HG02852 (cell line): Measurements from ENCODE around the gene SOX8.

Experiments used
- ATAC-seq: cut with Tn5 transposase; IDR thresholded peaks from one replicate; pipeline ENCODE4 v1.9.1; 2021; ENCODE audit warnings: mild to moderate bottlenecking, moderate library complexity; ENCODE audit not compliant: unreplicated experiment

SOX8 gene

GRCh38 chr16:986411-986810 is 4.8 kb downstream of the SOX8 start:
- ATAC-seq = no peak

- ATAC-seq = no peak
Observed at GRCh38 chr16:986925-987582, 5.5 kb downstream of the SOX8 start.

- ATAC-seq = no peak
Observed at GRCh38 chr16:987906-988305, 6.3 kb downstream of the SOX8 start.

- ATAC-seq = no peak
Observed at GRCh38 chr16:988471-989353, 7.1 kb downstream of the SOX8 start.

GRCh38 chr16:989354-989814 is 7.8 kb downstream of the SOX8 start:
- no peak for ATAC-seq

- no peak for ATAC-seq
Observed at GRCh38 chr16:990516-991291, 9.1 kb downstream of the SOX8 start.

- no peak for ATAC-seq
Observed at GRCh38 chr16:991345-991744, 9.8 kb downstream of the SOX8 start.

- no peak for ATAC-seq
Observed at GRCh38 chr16:991773-992172, 10.2 kb downstream of the SOX8 start.

GRCh38 chr16:993731-994130 is 12.2 kb downstream of the SOX8 start:
- ATAC-seq = no peak

- ATAC-seq = no peak
Observed at GRCh38 chr16:995087-995486, 13.5 kb downstream of the SOX8 start.

GRCh38 chr16:995783-996182 is 14.2 kb downstream of the SOX8 start:
- no peak for ATAC-seq

- ATAC-seq = no peak
Observed at GRCh38 chr16:996681-997080, 15.1 kb downstream of the SOX8 start.

- ATAC-seq = no peak
Observed at GRCh38 chr16:997440-998051, 16.0 kb downstream of the SOX8 start.

- ATAC-seq = no peak
Observed at GRCh38 chr16:998211-998610, 16.6 kb downstream of the SOX8 start.

GRCh38 chr16:998615-999014 is 17.0 kb downstream of the SOX8 start:
- no peak for ATAC-seq

- ATAC-seq = no peak
Observed at GRCh38 chr16:999677-1000076, 18.1 kb downstream of the SOX8 start.

- no peak for ATAC-seq
Observed at GRCh38 chr16:1000608-1001007, 19.0 kb downstream of the SOX8 start.

- no peak for ATAC-seq
Observed at GRCh38 chr16:1001096-1001495, 19.5 kb downstream of the SOX8 start.

GRCh38 chr16:1002399-1003166 is 21.0 kb downstream of the SOX8 start:
- ATAC-seq = no peak
